ENCODE measurements around the gene RSPH10B.
"Not testable (repeated sequence)": the region's sequence is repeated elsewhere in the genome, so short reads cannot be mapped to it uniquely, and the experiment has no call there.

RSPH10B gene

GRCh38 chr7:5926263-5926870 is 44.1 kb downstream of the RSPH10B start:
- not testable (repeated sequence) for DNase-seq

GRCh38 chr7:5924630-5925029 is 45.9 kb downstream of the RSPH10B start:
- DNase-seq = not testable (repeated sequence)

- DNase-seq = not testable (repeated sequence)
Observed at GRCh38 chr7:5924180-5924579, 46.3 kb downstream of the RSPH10B start.

GRCh38 chr7:5916529-5916928 is 54.0 kb downstream of the RSPH10B start:
- not testable (repeated sequence) for DNase-seq

GRCh38 chr7:5908835-5909234 is 61.7 kb downstream of the RSPH10B start:
- DNase-seq = not testable (repeated sequence)

GRCh38 chr7:5904726-5905125 is 65.8 kb downstream of the RSPH10B start:
- not testable (repeated sequence) for DNase-seq

GRCh38 chr7:5903002-5903401 is 67.5 kb downstream of the RSPH10B start:
- not testable (repeated sequence) for DNase-seq

- peak; percentile 30 for DNase-seq
Observed at GRCh38 chr7:5898480-5899224, 71.8 kb downstream of the RSPH10B start, which contains the start of gene CCZ1. Gene CCZ1 (plus strand): TSS chr7:5898733. CDS start chr7:5898800, 67 bp downstream.

- DNase-seq = not testable (repeated sequence)
Observed at GRCh38 chr7:5897369-5897919, 73.0 kb downstream of the RSPH10B start.

- DNase-seq = no peak
Observed at GRCh38 chr7:5892498-5892897, 78.0 kb downstream of the RSPH10B start.

GRCh38 chr7:5890244-5890643 is 80.2 kb downstream of the RSPH10B start:
- DNase-seq = not testable (repeated sequence)

- DNase-seq = not testable (repeated sequence)
Observed at GRCh38 chr7:5888021-5888420, 82.5 kb downstream of the RSPH10B start.

- not testable (repeated sequence) for DNase-seq
Observed at GRCh38 chr7:5884431-5884830, 86.1 kb downstream of the RSPH10B start.

GRCh38 chr7:5880106-5880505 is 90.4 kb downstream of the RSPH10B start:
- not testable (repeated sequence) for DNase-seq

- not testable (repeated sequence) for DNase-seq
Observed at GRCh38 chr7:5879591-5879990, 90.9 kb downstream of the RSPH10B start.

Measured in stimulated activated naive CD4-positive, alpha-beta T cell treated with Interleukin-2 at 50 U/mL for 16 hours (primary cell).